NCI-H446 treated with DMSO at 0.1 percent for 48 hours (cell line): ENCODE data around the gene GLYAT.
"Not testable (repeated sequence)": the region's sequence is repeated elsewhere in the genome, so short reads cannot be mapped to it uniquely, and the experiment has no call there.

Experiments
- DNase-seq: peaks from one replicate; lab custom pipeline; 2025; lab: John Stamatoyannopoulos, UW

Gene GLYAT

DNA sequence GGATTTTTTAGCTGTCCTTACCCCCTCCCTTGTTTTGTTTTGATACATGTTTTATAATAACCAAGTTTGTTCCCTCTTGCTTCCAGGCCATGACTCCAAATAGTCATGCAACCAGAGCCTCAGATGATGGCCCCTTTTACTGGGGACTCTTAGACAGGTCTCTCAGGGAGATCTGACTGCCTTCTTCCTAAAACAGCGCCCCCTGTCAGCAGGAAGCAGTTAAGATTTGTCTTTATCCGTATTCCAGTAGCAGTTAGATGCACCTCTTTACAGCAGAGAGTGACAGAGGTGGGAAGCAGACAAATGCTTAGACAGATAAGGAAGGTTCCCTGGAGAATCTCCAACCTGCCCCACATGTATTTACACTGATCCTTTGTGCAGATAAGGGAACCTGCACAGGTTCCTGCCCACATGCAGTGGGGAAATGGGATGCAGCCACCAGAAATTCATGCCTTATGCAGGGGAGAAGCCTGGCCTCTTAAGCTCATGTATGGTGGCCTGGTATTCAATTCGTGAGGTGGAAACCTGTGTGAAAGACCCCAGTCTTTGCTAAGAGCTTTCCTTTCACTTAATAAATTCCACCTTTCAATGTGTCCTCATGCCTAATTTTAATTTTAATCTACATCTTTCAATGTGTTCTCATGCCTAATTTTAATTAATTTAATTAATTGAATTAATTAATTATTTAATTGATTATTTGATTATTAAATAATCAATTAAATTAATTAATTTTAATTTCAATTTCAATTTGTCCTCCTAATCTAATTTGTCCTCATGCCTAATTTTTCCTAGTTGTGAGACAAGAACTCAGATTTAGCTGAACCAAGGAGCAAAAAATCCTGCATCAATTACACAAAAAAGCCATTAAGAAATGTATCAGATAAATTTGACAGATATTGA, 11.5 kb upstream of the GLYAT start:
- no peak for DNase-seq

DNA sequence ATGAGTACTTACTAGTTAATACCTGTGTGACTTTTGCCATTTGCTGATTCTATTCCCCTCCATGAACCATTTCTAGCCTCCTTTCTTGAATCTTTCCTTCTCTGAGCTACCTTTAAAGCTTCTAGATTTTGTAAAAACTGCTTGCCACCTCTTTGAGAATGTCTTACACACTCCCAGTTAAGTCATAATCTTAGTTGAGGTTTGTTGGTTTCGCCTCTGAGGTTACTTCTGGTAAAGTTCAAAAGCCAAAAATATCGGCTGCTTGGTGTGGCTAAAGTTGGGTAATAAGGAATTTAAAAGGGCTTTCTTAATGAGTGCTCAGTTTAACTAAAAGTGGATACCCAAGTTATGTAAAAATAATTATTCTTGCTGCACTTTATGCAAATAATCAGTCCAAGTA, 10.4 kb upstream of the GLYAT start:
- DNase-seq: no peak

DNA sequence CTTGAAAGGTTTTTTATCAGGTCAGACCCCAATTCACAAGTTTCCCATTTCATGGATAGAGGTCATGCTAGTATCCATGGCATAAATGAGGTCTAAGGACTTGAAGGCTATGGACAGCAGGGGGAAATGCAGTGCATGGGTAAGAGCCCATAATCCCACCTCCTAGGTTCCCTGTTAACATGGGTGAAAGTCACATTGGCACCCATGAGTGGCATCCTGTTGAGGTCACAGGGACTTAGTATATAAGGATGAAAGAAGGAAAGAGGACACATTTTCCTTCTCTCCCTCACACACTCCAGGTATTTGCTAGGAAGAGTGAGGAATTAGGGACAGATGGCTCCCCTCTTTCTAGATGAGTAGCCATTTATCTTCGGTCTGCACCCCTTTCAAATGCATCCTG, 9.4 kb upstream of the GLYAT start:
- DNase-seq: no peak

DNA sequence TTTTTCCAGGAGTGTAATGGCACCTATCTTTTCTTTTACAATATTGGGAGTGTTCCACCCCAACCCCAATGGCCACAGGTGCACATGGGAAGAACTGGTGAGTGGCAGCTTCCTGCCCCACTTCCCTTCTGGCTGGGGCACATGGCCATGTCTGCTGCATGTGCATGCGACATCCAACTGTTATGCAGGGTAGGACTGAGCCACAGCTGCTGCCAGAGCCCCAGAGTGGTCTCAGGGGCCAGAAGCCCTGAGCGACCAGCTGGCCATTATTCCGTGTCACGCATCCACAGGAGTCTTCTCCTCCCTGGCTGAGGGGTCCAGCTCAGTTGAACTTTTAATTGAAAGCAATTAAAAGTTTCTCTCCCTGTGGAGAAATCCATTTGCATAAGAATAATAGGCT, 8.7 kb upstream of the GLYAT start:
- DNase-seq: no peak

DNA sequence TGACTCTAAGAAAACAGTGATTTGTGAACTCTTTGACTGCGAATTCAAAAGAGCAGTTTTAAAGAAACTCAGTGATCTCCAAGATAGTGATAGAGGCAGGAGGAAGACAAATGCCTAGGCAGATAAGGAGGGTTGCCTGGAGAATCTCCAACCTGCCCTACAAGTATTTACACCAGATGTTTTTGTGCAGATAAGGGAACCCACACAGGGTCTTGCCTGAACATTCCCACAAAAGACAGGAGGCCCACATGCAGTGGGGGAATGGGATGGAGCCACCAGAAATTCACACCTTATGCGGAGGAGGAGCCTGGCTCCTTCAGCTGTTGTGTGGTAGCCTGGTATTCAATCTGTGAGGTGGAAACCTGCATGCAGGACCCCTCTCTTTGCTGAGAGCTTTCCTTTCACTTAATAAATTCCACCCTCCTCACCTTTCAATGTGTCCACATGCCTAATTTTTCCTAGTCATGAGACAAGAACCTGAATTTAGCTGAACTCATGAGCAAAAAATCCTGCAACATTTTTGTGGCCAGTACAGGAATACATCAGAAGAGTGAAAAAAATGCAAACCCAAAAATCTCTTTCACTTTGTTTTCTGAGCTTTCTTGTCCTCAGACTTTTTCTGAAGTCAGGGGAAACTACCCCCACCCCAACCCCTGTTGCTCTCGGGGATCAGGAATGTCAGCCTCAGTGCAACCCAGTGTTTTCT, 8.1 kb upstream of the GLYAT start:
- DNase-seq: no peak

DNA sequence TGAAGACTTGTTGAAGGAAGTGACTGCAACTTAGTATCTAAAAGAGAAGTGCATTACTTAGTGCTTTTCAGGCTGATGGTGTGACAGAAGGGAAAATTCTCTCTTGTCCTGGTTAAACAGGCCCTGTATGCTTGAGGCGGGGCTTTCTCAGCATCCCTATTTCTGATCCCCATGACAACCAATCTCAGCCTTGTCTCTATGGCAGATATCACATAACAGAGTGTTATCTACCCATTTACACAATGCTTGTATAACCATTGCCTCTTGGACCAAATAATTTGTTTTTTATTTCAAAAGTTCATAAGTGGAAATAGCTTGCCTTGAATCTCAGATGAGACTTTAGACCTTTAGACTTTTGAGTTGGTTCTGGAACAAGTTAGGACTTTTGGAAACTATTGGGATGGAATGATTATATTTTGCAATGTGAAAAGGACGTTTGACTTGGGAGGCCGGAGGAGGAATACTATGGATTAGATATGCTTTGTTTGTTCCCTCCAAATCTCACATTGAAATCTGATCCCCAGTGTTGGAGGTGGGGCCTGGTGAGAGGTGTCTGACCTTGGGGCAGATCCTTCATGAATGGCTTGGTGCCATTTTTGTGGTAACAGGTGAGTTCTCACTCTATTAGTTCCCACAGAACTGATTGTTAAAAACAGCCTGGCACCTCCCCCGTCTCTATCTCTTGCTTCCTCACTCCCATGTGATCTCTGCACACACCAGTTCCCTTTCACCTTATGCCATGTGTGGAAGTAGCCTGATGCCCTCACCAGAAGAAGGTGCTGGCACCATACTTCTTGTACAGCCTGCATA, 3.1 kb upstream of the GLYAT start:
- DNase-seq: no peak

DNA sequence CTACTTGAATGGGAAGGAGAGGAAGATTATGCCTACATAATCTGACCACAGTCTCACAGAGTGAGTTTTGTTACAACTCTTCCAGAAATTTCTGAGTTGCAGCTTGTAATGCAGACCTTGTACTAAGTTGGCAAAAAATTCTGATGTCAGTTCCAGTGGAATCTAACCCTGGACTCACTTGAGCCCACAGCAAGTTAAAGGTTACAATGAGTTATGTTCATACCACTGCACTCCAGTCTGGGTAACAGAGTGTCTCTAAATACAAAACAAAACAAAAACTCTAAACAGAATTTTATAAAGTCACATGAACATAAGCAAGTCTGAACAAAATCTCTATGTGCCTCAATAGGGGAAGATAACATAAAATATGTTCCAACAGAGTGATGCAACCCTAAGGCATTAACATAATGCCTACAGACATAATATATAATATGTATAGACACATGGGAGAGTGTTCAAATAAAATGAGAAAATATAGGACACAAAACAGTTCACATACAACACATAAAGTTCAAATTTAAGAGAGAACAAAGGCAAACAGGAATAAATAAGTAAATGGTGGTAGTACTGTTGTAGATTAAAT, 1.1 kb downstream of the GLYAT start:
- no peak for DNase-seq

DNA sequence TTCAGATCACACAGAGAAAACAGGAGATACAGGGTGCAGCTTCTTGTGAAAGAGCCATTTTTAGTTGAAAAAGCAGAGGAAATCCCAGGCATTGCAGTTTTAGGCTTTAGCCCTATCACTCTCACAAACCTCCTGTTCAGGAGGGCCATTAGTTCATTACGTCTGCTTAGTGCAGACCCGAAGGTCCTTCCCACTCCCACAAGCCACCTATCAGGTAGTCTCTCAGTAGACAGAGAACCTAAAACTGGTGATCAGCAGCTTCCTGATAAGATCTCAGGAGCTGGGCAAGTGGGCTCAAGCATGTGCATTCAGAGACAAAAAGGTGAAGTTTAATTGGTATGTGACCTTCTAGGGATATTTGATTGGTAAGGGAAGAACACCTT, 4.3 kb downstream of the GLYAT start:
- DNase-seq: no peak

DNA sequence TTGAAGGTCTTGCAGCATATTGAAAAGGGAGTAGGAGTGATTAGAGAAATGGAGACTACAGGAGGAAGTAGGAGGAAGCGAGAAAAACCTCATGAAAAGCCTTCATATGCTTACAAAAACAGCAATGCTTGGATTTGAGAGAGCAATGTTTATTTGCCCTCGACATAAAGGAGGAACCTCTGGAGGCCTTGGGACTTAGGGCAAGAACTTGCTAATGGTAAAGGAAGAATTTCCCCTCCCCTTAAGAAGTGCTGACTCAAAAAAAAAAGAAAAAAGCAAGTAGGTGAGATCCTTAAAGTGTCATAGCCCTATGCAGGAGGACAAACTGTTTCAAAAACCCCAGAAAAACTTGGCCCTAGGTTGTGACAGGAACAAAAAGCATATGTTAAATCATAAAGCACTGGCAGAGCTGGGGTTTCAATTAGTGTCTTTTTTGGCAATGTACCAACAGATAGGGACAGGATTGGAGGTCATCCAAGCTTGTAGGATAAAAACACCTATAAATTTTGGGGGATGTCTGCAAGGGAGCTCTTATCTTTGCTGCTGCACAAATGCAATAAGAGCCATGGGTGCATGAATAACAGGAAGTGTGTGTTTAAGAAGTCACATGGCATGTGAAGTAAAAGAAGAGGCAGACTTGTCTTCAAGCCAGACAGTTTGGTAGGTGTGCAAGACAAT, 4.9 kb downstream of the GLYAT start:
- DNase-seq: no peak

DNA sequence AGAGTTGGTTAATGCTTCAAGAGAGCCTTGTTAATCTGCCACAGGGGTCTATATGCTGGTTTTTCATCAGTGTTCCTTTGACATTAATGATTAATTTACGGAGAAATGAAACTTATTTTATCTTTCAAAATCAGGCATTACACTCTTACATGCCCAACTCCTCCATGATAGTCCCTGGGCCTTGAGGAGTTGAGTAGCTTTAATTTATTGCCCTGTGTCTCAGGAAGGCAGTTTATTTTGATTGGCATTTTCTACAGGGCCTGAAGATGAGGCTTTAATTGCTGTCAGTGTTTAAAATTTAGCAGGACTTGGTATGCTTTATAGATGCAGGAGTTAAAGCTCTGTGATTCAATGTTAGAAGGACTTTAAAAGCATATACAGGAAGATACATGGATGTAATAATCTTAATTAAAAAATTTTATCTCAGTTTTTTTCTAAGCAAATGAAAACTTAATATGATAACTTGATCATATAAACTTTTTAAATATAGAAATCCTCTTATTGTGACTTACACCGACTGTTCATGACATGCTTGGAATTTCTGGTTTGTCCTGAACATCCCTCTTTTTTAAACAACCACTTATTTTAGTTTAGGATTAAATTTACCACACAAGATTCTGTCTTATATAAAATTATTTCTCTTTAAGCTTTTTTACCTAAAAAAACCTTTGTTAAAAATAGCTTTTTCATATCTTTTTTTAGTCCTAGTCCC, 12.2 kb downstream of the GLYAT start:
- no peak for DNase-seq

DNA sequence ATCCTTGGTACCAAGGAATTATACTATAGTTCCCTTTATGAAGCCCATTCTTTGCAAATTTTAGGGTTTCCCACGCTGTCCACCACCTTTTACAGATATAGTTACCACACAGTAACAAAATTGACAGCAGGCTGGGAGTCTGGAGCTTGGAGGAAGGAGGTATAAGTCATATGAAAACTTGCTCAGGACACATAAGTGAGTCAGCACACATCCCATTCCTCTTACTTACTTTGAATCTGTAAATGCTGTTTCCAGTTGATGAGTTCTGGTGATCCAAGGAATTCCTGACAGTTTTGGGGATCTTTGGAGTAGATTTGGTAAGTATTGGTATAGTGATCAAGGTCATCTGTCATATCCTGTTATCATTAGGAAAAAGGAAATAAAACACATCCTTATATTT, 19.2 kb downstream of the GLYAT start:
- DNase-seq: no peak

DNA sequence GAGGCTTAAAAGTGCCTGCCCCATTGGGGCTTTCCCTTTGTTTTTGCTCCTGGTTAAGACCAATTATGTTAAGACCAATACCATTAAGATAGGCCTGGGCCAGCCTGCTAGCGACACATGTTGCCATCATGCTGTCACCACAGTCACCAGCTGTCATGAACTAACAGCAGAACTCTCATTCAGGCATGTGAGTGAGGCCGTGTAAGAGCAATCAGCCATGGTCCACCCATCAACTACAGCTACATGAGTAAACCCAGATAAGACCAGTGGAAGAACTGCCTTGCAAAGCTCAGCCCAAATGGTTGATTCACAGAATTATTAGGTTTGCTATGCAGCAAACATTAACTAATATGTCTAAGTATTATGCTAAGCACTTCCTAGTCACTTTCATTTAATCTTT, 19.9 kb downstream of the GLYAT start:
- no peak for DNase-seq

DNA sequence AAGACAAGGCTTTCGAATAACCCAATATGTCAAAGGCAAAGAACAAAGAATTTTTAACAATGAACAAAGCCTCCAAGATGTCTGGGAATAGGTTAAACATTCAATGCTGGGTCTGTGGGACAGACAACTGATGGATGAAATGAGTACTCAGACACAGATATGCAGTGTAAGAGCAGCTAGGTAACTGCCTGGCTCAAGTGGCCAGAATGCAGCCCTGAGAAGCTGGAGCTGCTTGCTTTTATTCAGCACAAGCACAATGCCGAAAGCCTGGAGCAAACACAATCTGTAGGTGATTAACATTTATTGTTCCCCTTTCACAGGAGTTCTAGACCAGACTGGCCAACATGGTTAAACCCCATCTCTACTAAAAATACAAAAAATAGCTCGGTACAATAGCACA, 24.0 kb downstream of the GLYAT start:
- DNase-seq: no peak

DNA sequence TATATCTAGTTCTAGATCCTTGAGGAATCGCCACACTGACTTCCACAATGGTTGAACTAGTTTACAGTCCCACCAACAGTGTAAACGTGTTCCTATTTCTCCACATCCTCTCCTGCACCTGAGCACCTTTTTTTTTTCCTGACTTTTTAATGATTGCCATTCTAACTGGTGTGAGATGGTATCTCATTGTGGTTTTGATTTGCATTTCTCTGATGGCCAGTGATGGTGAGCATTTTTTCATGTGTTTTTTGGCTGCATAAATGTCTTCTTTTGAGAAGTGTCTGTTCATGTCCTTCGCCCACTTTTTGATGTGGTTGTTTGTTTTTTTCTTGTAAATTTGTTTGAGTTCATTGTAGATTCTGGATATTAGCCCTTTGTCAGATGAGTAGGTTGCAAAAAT, 34.9 kb downstream of the GLYAT start:
- not testable (repeated sequence) for DNase-seq

DNA sequence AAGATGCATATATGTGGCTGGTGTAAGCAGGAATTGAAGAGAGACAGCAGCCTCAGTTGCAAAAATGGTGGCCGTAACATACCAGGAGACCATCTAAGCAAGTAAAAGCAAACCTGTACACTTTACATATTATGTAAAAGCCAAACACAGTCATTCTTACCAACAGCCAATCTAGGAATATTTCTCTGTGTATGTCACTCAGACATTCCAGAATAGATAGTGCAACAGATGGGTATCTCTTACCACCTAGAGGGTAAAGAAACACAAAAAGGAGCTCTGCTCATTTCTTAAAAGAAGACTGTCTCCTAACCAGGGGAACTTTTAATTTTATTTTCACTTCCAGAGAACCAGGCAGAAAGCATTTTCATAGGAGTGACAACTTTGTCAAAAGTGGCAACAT, 38.7 kb downstream of the GLYAT start:
- no peak for DNase-seq

DNA sequence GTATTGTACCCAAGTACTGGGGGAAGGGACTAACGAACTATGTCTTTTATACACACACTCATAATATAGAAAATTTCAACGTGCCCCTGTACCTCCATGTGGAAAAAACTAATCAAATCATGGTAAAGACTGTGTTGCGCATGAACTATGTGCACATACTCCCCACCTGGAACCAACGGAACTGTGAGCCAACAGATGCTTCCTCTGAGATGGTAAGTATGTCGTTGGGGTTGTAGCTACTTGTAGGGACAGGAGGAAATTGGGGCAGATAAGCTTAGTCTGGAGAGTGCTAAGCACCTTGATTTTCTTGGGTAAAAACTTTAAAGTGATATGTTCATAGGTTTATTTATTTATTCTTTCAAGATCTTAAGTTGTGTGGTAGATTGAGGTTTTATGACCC, 40.1 kb downstream of the GLYAT start:
- no peak for DNase-seq

DNA sequence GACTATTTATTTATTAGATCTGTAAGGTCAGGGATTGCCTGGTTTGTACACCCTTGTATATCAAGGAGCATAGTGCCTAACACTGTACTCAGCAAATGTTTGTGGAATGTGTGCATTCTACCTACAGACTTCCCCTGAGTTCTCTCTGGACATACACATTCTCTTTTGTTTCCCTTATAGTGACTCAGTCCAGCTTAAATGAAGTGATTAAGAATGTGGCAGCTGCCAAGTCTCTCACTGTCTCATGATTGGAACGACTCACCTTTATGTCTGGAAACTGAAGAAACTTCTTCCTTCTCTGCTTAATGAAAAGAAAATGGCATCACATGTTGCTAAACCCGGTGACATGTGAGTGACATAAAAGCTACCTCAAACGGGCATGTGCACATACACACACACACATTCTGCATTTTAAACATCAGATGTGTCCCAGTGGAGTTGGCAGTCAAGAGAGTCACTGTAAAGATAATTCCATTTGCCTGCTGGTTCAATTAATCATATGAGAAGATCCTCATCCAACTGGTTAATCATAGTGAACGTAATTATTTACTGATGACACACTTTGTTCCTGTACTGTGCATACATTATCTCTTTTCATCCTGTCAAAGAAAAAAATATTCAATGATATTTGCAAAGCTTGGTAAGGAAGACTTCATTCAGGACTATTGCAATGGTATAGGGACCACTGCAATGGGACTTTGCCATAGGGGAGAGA, 42.8 kb downstream of the GLYAT start:
- DNase-seq: no peak

DNA sequence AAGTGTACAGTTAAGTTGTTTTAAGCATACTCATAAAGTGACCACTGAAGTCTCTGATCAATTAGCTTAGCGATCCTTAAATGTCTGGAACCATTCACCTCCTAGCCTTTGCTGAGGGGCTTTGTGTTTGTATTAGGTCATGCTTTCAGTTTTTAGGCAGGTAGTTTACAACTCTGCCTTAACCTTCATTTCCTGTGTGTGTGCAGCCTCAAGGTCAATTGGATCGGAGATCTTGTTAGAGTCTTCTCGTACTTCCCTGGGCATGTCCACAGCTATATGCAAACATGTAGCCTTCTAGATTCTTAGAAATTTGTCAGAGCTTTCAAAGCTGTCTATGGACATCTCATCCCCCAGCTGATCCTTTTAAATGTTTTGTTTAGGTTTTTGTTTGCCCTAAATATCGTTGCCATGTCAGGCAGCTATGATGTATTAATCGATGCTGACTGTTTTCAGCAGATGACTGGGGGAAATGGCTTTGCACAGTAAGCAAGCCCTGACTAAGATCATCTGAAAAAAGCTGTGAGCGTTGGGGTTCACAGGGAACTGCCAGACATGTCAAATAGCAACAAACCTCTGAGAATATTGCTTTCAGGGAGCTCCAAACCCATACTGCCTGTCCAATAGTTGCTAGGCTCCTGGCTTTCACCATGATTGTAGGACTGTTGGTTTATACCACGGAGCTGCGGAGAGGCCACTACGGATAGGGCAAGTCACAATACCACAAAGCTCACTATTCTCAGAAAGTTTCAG, 45.6 kb downstream of the GLYAT start:
- DNase-seq: no peak

DNA sequence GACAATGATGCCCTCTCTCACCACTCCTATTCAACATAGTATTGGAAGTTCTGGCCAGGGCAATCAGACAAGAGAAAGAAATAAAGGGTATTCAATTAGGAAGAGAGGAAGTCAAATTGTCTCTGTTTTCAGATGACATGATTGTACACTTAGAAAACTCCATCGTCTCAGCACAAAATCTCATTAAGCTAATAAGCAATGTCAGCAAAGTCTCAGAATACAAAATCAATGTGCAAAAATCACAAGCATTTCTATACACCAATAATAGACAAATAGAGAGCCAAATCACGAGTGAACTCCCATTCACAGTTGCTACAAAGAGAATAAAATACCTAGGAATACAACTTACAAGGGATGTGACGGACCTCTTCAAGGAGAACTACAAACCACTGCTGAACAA, 49.1 kb downstream of the GLYAT start:
- DNase-seq: not testable (repeated sequence)

DNA sequence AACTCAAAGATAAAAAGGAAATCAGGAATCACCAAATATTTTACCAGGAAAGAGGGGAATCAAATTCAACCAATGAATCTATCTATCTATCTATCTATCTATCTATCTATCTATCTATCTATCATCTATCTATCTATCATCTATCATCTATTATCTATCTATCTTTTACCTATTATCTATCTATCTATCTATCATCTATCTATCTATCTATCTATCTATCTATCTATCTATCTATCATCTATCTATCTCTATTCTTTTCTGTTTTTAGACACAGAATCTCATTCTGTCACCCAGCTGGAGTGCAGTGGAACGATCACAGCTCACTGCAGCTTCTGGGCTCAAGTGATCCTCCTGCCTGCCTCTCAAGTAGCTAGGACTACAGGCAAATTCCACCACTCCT, 54.2 kb downstream of the GLYAT start:
- not testable (repeated sequence) for DNase-seq
